Right renal cortex interstitium (tissue), 3 donors: ENCODE measurements around the gene H1-8. TPM values are rescaled to one million over a fixed set of nuclear protein-coding genes. Genes with fewer than 3 reads are reported as not detected.
"Not testable (repeated sequence)": the region's sequence is repeated elsewhere in the genome, so short reads cannot be mapped to it uniquely, and the experiment has no call there.

Experiments used
- DNase-seq, 3 donors: peaks; one replicate each; pipeline ENCODE4 v3.0.0-alpha.2; 2013; ENCODE audit warnings: low read depth in 3 of 3, low spot score in 2 of 3
- polyA plus RNA-seq, 3 donors: library from polyadenylated mRNA; unstranded; fragments of 120-200 nt; gene quantifications; one replicate each; pipeline ENCODE4 v1.2.1, GENCODE V29; 2013; ENCODE audit not compliant: insufficient read length in 3 of 3

H1-8 gene
- polyA plus RNA-seq, 3 donors, result not detected

DNA sequence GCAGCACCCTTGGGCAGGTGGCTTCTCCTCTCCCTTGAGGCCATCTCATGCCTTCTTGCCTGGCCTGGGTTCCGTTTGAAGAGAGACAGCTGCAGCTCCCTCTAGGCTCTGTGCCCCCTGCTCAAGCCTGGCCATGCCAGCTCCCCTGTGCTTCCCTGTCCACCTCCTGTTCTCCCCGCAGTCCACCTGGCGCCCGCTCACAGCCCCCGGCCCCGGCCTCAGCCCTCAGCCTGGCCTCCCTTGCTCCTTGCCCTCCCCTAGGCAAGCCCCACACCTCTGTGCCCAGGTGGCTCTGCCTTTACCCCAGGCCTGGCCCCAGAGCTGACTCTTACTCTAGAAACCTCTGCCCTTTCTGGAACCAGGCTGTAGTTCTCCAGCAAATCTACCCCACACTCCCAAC, 28.4 kb upstream of the H1-8 start:
- no peak for DNase-seq

GRCh38 chr3:129515108-129515820, 27.7 kb upstream of the H1-8 start:
- not testable (repeated sequence) for DNase-seq

- not testable (repeated sequence) for DNase-seq
Observed at GRCh38 chr3:129515821-129516432, 27.0 kb upstream of the H1-8 start.

DNA sequence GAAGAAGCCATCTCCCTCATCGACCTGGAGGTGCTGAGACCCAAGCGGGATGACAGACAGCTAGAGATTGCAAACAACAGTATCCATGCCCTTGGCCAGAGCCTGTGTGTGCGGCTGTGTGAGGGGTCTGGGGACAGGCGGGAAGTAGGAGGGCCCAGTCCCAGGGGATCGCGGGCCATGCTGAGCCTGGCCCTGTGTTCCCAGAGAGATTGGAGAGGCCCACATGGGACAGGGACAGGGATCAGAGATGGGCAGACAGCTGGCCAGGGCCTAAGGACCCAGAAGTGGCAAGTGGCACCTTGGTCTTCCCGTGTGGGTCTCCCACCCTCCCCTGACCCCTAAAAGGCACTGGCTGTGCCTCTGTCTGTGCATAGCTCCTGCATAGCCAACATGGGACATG, 25.5 kb upstream of the H1-8 start:
- DNase-seq, result no peak

- DNase-seq, result no peak
Observed at GRCh38 chr3:129518038-129518561, 24.9 kb upstream of the H1-8 start.

GRCh38 chr3:129518581-129518980, 24.4 kb upstream of the H1-8 start:
- DNase-seq, result no peak

DNA sequence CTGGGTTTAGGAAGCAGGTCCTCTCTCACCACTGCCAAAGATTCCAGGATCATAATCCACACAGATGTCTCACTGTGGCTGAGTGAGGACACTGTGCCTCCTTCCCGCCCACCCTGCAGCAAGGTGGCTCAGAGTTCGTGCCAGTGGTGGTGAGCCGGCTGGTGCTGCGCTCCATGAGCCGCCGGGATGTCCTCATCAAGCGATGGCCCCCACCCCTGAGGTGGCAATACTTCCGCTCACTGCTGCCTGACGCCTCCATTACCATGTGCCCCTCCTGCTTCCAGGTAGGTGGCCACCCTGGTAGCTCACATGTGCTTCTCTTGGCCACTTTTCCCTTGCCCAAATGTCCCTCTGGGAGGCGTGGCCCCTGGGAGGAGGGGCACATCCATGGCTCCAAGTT, 23.5 kb upstream of the H1-8 start:
- DNase-seq, result no peak

DNA sequence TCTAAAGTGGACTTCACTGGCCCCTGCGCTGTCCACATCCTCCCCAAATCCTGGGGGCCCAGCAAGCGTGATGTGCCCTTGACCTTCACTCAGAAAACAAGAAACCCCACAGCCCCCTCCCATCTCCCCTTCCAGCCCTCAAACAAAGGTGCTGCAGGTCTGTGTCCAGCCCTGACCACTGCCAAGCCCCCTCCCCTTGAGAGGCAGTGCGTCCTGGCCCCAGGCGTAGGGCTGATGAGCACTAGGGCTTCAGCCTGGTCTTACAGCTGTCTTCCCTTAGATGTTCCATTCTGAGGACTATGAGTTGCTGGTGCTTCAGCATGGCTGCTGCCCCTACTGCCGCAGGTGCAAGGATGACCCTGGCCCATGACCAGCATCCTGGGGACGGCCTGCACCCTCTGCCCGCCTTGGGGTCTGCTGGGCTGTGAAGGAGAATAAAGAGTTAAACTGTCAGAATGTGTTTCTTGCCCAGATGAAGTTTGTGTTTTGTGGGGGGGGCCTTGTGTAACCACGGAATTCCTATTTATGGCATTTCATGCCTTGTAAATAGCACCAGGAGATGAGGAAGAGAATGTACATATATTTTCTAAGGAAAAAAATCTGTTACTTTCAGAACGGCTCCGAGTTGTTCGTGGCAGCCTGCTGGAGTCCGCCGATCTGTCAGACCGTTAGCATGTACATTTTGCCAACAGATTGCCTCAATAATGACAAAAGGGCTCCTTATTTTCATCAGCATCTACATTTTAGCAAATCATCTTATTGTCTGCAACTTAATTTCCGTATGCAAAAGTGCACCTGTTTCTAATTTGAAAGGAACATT, 22.9 kb upstream of the H1-8 start:
- DNase-seq, result no peak

DNA sequence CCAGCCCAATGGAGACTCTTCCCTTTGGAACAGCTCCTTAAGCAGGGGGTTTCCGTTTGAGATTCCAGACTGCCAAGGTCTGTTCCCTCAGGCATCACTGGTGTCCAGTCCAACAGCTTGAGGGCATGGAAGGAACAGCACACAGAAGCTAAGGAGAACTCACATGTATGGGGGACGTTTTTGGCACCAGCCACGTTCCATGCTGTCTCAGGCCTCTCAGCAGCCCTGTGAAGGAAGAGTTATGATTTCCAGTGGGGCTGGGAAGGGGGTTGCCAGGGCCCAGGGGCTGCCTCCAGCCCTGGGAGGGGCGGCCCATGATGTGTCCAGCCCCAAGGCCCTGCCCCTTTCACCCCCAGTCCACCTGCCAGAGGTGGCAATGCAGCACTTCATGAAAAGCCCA, 22.0 kb upstream of the H1-8 start:
- DNase-seq, result no peak

DNA sequence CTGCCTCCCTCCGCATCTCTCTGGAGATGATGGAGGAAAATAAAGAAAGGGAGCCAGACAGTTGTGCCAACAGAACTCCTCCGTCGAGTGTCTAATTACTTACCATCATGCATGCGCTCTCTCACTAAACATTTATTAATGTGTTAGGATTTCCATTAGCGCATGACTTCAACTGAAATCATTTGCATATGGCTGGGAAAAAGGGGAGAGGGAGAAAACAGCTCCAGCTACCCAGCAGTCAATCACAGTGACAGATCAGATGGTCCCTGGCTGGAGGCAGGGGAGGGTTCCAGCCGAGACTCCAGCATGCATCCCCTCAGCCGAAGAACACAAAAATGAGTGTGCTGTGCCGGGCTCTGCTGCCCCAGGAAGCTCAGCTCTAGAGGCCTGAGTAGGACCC, 21.4 kb upstream of the H1-8 start:
- DNase-seq, result no peak

- no peak for DNase-seq
Observed at GRCh38 chr3:129522953-129523352, 20.0 kb upstream of the H1-8 start.

DNA sequence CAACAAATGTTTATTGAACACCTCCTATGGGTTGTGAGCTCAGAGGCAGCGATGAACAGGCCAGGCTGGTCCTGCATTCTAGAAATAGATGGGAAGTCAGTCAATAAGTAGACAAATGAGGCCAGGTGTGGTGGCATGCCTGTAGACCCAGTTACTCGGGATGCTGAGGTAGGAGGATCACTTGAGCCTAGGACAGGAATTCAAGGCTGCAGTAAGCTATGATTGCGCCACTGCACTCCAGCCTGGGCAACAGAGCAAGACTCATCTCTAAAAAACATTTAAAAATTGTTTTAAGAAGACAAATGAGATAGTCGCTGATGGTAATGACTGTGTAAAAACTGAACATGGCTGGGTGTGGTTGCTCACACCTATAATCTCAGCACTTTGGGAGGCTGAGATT, 18.9 kb upstream of the H1-8 start:
- DNase-seq, result no peak

GRCh38 chr3:129525341-129525968, 17.5 kb upstream of the H1-8 start:
- DNase-seq, result no peak

GRCh38 chr3:129526121-129526900, 16.7 kb upstream of the H1-8 start:
- DNase-seq, result no peak

GRCh38 chr3:129527262-129527661, 15.7 kb upstream of the H1-8 start:
- DNase-seq, result no peak

- no peak for DNase-seq
Observed at GRCh38 chr3:129528589-129529100, 14.3 kb upstream of the H1-8 start, which contains the start of gene RHO. Gene RHO, plus strand, starts transcription at chr3:129528639. Its CDS starts 95 bp downstream, at chr3:129528734.

DNA sequence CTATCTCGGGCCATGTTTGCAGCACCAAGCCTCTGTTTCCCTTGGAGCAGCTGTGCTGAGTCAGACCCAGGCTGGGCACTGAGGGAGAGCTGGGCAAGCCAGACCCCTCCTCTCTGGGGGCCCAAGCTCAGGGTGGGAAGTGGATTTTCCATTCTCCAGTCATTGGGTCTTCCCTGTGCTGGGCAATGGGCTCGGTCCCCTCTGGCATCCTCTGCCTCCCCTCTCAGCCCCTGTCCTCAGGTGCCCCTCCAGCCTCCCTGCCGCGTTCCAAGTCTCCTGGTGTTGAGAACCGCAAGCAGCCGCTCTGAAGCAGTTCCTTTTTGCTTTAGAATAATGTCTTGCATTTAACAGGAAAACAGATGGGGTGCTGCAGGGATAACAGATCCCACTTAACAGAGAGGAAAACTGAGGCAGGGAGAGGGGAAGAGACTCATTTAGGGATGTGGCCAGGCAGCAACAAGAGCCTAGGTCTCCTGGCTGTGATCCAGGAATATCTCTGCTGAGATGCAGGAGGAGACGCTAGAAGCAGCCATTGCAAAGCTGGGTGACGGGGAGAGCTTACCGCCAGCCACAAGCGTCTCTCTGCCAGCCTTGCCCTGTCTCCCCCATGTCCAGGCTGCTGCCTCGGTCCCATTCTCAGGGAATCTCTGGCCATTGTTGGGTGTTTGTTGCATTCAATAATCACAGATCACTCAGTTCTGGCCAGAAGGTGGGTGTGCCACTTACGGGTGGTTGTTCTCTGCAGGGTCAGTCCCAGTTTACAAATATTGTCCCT, 13.4 kb upstream of the H1-8 start:
- no peak for DNase-seq

DNA sequence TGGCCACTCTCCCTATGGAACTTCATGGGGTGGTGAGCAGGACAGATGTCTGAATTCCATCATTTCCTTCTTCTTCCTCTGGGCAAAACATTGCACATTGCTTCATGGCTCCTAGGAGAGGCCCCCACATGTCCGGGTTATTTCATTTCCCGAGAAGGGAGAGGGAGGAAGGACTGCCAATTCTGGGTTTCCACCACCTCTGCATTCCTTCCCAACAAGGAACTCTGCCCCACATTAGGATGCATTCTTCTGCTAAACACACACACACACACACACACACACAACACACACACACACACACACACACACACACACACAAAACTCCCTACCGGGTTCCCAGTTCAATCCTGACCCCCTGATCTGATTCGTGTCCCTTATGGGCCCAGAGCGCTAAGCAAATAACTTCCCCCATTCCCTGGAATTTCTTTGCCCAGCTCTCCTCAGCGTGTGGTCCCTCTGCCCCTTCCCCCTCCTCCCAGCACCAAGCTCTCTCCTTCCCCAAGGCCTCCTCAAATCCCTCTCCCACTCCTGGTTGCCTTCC, 12.7 kb upstream of the H1-8 start:
- no peak for DNase-seq

- no peak for DNase-seq
Observed at GRCh38 chr3:129530821-129531220, 12.2 kb upstream of the H1-8 start.
